ENCODE results near the gene WDR91.

Gene WDR91

DNA sequence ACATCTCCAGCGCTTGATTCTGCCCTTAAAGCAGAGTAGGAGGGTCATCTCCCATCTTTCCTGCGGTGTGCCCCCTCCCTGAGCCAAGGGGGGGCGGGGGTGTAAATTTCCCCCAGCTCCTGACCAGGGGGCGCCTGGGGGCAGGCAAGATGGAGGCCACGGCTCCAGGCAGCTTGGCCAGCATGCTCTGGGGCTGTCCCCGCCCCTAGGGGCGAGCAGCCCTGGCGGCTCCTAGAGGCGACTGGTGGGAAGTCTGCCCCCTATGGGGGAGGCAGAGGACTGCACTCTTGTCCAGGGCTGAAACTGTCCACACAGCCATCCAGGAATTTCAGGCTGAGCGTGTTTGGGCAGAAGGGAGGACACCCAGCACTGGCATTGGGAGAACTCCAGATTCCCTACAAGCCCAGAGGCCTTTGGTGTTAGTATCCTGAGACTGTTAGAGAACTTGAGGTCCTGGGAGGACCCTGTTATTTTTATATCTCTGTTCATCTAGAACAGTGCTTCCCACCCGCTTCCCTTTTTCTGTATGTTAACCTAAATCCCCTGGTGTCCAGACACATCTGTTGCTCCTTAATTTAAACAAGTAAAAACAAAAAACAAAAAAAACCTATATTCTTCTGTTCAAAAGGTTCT is 26.9 kb upstream of the WDR91 start:
- TF ChIP-seq RAD21 (IDR thresholded peaks at IDR 0.05; ENCODE audit: low read depth) (peak; percentile 23; the same call in 1 of the 2 replicates), CEBPB (IDR thresholded peaks at IDR 0.05) (no peak)

DNA sequence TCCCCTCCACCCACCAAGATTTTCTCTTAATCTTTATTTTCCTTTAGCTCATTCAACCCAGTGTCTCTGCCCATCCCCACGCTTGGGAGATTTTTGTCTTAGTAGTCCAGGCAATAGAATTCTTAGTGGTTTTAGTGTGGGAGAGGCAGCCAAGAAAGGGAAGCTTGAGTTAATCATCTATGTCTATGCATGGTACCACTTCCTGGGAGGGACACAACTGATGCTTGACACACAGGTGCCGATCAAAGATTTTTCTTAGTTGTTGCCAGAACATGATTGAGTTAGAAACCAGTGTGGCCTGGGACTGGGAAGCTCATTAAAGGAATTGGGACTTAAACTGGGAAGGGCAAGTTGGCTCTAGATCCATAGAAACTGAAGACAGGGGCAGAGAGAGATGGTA is 25.4 kb upstream of the WDR91 start:
- TF ChIP-seq, protein P1, sequence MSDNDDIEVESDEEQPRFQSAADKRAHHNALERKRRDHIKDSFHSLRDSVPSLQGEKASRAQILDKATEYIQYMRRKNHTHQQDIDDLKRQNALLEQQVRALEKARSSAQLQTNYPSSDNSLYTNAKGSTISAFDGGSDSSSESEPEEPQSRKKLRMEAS (IDR thresholded peaks at IDR 0.05): no peak
- TF ChIP-seq RAD21 (IDR thresholded peaks at IDR 0.05; ENCODE audit: low read depth): no peak
- no peak for TF ChIP-seq TCF12 (IDR thresholded peaks at IDR 0.05; ENCODE audit: low read depth)
- TF ChIP-seq, protein P2, sequence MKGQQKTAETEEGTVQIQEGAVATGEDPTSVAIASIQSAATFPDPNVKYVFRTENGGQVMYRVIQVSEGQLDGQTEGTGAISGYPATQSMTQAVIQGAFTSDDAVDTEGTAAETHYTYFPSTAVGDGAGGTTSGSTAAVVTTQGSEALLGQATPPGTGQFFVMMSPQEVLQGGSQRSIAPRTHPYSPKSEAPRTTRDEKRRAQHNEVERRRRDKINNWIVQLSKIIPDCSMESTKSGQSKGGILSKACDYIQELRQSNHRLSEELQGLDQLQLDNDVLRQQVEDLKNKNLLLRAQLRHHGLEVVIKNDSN (IDR thresholded peaks at IDR 0.05): no peak
- no peak for TF ChIP-seq TAF1 (IDR thresholded peaks at IDR 0.05; ENCODE audit: low read depth)
- no peak for TF ChIP-seq TEAD4 (IDR thresholded peaks at IDR 0.05)
- no peak for TF ChIP-seq EGR1 (IDR thresholded peaks at IDR 0.05)
- TF ChIP-seq, protein P3, sequence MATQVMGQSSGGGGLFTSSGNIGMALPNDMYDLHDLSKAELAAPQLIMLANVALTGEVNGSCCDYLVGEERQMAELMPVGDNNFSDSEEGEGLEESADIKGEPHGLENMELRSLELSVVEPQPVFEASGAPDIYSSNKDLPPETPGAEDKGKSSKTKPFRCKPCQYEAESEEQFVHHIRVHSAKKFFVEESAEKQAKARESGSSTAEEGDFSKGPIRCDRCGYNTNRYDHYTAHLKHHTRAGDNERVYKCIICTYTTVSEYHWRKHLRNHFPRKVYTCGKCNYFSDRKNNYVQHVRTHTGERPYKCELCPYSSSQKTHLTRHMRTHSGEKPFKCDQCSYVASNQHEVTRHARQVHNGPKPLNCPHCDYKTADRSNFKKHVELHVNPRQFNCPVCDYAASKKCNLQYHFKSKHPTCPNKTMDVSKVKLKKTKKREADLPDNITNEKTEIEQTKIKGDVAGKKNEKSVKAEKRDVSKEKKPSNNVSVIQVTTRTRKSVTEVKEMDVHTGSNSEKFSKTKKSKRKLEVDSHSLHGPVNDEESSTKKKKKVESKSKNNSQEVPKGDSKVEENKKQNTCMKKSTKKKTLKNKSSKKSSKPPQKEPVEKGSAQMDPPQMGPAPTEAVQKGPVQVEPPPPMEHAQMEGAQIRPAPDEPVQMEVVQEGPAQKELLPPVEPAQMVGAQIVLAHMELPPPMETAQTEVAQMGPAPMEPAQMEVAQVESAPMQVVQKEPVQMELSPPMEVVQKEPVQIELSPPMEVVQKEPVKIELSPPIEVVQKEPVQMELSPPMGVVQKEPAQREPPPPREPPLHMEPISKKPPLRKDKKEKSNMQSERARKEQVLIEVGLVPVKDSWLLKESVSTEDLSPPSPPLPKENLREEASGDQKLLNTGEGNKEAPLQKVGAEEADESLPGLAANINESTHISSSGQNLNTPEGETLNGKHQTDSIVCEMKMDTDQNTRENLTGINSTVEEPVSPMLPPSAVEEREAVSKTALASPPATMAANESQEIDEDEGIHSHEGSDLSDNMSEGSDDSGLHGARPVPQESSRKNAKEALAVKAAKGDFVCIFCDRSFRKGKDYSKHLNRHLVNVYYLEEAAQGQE (IDR thresholded peaks at IDR 0.05; ENCODE audit: low read depth): no peak
- no peak for TF ChIP-seq YY1 (IDR thresholded peaks at IDR 0.05; ENCODE audit: low read depth)
- TF ChIP-seq EP300 (IDR thresholded peaks at IDR 0.05; ENCODE audit: borderline replicate concordance): no peak
- TF ChIP-seq NFIC (IDR thresholded peaks at IDR 0.05): no peak
- no peak for TF ChIP-seq ZBTB7A (IDR thresholded peaks at IDR 0.05; ENCODE audit: low read depth)
- no peak for TF ChIP-seq CEBPB (IDR thresholded peaks at IDR 0.05)
- TF ChIP-seq CREB1 (IDR thresholded peaks at IDR 0.05; ENCODE audit: low read depth): no peak
- no peak for TF ChIP-seq FOXM1 (IDR thresholded peaks at IDR 0.05; ENCODE audit: borderline replicate concordance, low read depth)

DNA sequence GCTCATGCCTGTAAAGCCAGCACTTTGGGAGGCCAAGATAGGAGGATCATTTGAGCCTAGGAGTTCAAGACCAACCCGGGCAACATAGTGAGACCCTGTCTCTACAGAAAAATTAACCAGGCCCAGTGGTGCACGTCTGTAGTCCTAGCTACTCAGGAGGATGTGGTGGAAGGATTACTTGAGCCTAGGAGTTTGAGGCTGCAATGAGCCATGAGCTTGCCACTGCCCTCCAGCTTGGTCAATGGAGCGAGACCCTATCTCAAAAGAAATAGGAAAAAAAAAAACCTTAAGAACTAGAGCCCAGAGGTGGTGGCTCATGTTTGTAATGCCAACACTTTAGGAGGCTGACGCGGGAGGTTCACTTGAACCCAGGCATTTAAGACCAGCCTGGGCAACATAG is 24.5 kb upstream of the WDR91 start:
- TF ChIP-seq, protein P3 (IDR thresholded peaks at IDR 0.05; ENCODE audit: low read depth): no peak
- TF ChIP-seq RAD21 (IDR thresholded peaks at IDR 0.05; ENCODE audit: low read depth): no peak
- no peak for TF ChIP-seq CREB1 (IDR thresholded peaks at IDR 0.05; ENCODE audit: low read depth)
- TF ChIP-seq TEAD4 (IDR thresholded peaks at IDR 0.05): no peak
- TF ChIP-seq, protein P1 (IDR thresholded peaks at IDR 0.05): no peak
- TF ChIP-seq FOXM1 (IDR thresholded peaks at IDR 0.05; ENCODE audit: borderline replicate concordance, low read depth): no peak
- TF ChIP-seq TAF1 (IDR thresholded peaks at IDR 0.05; ENCODE audit: low read depth): no peak
- no peak for TF ChIP-seq CEBPB (IDR thresholded peaks at IDR 0.05)
- no peak for TF ChIP-seq YY1 (IDR thresholded peaks at IDR 0.05; ENCODE audit: low read depth)
- TF ChIP-seq EP300 (IDR thresholded peaks at IDR 0.05; ENCODE audit: borderline replicate concordance): no peak
- TF ChIP-seq NFIC (IDR thresholded peaks at IDR 0.05): no peak
- TF ChIP-seq, protein P2 (IDR thresholded peaks at IDR 0.05): no peak
- no peak for TF ChIP-seq EGR1 (IDR thresholded peaks at IDR 0.05)
- no peak for TF ChIP-seq TCF12 (IDR thresholded peaks at IDR 0.05; ENCODE audit: low read depth)
- TF ChIP-seq ZBTB7A (IDR thresholded peaks at IDR 0.05; ENCODE audit: low read depth): no peak

DNA sequence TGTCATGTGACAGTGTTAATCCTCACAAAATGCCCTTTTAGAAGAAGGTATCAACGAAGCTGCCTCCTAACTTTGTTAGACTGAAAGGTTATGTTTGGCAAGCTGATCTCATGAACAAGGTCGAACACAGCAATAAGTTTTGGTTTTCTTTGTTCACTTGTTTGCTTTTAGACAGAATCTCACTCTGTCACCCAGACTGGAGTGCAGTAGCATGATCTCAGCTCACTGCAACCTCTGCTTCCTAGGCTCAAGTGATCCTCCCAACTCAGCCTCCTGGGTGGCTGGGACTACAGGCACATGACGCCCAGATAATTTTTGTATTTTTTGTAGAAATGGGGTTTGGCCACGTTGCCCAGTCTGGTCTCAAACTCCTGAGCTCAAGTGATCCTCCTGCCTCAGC is 23.4 kb upstream of the WDR91 start:
- no peak for TF ChIP-seq EGR1 (IDR thresholded peaks at IDR 0.05)
- TF ChIP-seq ZBTB7A (IDR thresholded peaks at IDR 0.05; ENCODE audit: low read depth): no peak
- TF ChIP-seq, protein P2 (IDR thresholded peaks at IDR 0.05): no peak
- no peak for TF ChIP-seq TCF12 (IDR thresholded peaks at IDR 0.05; ENCODE audit: low read depth)
- TF ChIP-seq TAF1 (IDR thresholded peaks at IDR 0.05; ENCODE audit: low read depth): no peak
- TF ChIP-seq, protein P1 (IDR thresholded peaks at IDR 0.05): no peak
- TF ChIP-seq FOXM1 (IDR thresholded peaks at IDR 0.05; ENCODE audit: borderline replicate concordance, low read depth): no peak
- TF ChIP-seq TEAD4 (IDR thresholded peaks at IDR 0.05): no peak
- TF ChIP-seq, protein P3 (IDR thresholded peaks at IDR 0.05; ENCODE audit: low read depth): no peak
- TF ChIP-seq CEBPB (IDR thresholded peaks at IDR 0.05): no peak
- TF ChIP-seq CREB1 (IDR thresholded peaks at IDR 0.05; ENCODE audit: low read depth): no peak
- TF ChIP-seq EP300 (IDR thresholded peaks at IDR 0.05; ENCODE audit: borderline replicate concordance): no peak
- no peak for TF ChIP-seq YY1 (IDR thresholded peaks at IDR 0.05; ENCODE audit: low read depth)
- no peak for TF ChIP-seq RAD21 (IDR thresholded peaks at IDR 0.05; ENCODE audit: low read depth)
- no peak for TF ChIP-seq NFIC (IDR thresholded peaks at IDR 0.05)
